OCI-LY1 (cell line): ENCODE results near the gene TXLNG.

Experiments used
- CTCF ChIP-seq: fragments of 200-600 bp; sonication (generic), shearing (Covaris generic); IDR thresholded peaks from 2 replicates; pipeline ENCODE4 v1.5.1; 2017; ENCODE audit warnings: mild to moderate bottlenecking, antibody characterized with exemption, low read length, moderate library complexity, mixed read lengths
- EZH2 ChIP-seq: fragments of 200-600 bp; sonication (generic), shearing (Covaris generic); IDR thresholded peaks from 2 replicates; pipeline ENCODE4 v1.8.0; 2017; ENCODE audit warnings: borderline replicate concordance, mixed run types, mild to moderate bottlenecking, antibody characterized with exemption, low read length, moderate library complexity, mixed read lengths

GRCh38 chrX:16883487-16883804 is 97.2 kb downstream of the TXLNG start:
- TF ChIP-seq CTCF (no peak), EZH2 (no peak)
